HG03139 (cell line): ENCODE data around the gene GJA4.

ENCODE experiments used
- ATAC-seq: cut with Tn5 transposase; IDR thresholded peaks from one replicate; pipeline ENCODE4 v1.9.1; 2021; ENCODE audit not compliant: unreplicated experiment

The GJA4 gene

GRCh38 chr1:34829250-34829649, 36.5 kb downstream of the GJA4 start:
- no peak for ATAC-seq

DNA sequence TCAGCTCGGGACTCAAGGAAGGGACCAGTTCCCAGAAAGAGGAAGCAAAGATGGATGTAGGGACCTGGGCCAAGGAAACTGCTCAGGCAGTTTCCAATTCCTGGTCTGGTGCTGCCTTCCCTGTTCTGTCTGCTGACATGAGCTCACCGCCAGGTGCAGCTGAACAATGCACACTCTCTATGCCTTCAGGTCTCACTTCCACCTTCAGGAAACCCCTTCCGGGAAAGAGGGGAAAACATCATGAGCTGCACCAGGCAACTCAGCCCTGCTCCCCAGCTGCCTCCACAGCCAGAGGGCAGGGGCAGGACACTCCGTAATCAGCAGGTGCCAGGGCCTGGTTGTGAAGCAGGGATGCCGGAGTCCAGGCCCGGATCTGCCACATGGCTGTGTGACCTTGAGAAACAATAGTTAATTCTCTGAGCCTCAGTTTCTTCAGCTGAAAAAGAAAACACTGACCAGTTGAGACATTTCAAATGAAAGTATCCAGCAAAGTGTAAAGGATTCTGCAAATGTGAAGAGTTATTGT, 39.0 kb downstream of the GJA4 start:
- ATAC-seq = no peak

- ATAC-seq = no peak
Observed at GRCh38 chr1:34833711-34834110, 40.9 kb downstream of the GJA4 start.

DNA sequence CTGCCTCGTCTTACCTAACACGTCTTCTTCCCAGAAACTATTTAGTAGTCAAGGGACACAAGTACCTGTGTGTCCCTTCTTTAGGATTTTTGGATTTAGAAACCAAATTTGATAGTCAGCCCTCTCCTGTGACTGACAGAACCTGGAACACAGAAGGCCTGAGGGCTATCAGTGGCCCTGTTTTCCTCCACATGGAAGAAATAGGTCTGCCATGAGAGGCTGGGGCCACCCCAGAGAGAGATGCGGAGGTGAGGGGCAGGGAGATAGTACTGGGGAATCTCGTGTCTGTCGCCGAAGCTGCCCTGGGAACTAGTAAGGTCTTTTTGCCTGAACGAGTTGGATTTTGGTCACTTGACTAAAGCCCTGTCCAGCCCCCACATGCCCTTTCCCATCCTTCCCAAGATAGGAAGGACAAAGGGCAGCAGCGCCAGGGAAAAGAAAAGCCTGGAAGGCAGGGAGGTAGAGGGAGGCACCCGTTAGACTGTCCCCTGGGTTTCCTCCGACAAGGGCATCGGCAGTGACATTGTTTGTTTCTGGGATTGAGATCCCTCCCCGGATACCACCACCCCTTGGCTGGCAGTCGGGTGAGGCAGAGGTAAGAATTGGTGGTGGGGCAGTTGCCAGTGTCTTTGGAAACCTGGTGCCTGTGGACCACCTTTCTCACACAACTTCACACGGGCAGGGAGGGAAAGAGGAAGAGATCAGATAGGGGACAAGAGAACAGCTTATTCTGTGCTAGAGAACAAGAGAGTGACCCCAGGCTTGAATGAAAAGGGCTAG, 46.9 kb downstream of the GJA4 start:
- ATAC-seq = no peak

DNA sequence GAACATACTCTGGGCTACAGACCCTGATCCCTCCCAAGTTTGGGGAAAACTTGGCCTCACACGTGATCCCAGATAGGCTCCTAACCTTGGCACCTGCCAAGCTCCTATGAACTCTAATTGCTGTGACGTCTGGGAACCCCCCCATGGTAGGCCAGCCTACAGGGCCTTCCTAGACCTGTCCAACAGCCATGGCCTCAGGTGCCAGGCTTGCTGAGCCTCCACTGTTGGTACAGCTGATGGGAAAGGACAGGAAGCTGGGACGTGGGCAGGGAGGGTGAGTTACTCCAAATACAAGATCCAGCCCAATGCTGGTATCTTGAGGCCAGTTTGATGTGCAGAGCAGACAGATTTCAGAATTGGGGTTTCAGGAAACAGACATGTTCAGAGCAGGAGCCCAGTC, 47.6 kb downstream of the GJA4 start:
- ATAC-seq = no peak

DNA sequence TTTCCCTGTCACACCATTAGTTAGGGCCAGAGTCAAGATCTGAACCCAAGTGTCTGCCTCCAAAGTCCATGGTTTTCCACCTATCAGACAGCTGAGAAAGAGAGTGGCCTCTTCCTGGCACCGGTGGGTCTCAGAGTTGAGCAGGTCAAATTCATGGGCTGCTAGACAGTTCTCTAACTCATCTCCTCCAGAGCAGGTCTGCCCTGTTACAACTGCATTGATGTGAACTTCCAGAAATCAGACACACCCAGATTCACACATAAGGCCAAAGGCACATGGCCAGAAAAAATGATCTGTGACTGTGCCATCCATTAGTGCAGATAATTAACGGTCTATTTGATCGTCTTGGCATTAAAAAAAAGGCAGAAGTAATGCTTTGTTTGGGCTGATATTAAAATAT, 49.3 kb downstream of the GJA4 start:
- no peak for ATAC-seq

- ATAC-seq = no peak
Observed at GRCh38 chr1:34842952-34843371, 50.2 kb downstream of the GJA4 start.

DNA sequence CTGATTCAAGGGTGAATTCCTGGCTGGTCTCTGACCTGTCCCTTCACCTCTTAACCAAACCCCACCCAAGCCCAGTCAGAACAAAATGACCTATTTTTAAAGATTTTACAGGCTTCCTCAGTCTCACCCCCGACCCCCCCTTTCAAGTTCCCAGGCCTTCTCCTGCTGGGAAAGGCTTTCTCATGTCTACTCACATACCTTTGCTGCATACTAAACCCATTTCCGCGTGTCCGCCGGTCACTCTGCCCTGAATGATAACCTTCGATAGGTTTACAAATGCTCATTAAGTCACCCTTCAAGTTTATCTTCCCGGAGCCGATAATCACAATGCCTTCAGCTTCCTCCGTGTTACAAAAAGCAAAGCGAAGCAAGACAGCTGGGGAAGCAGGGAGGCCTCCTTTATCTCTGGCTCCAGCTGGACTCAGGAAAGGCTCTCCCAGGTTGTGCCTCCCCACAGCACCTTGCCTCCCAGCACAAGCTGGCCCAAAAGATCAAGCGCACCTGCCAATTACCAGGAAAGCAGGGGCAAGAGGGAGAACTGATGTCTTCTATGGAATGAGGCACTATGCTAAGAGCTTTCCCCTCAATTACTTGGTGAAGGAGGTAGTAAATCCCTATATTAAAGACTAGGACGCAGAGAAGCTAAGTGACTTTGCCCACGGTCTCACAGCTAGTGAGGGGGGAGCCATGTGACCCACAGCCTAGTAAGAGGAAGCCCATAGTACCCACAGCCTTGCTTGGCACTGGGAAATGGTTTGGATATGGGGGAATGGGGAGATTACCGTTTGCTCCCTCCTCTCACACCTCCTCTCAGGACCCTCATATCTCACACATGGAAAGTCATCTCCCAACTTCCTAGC, 50.8 kb downstream of the GJA4 start:
- no peak for ATAC-seq

DNA sequence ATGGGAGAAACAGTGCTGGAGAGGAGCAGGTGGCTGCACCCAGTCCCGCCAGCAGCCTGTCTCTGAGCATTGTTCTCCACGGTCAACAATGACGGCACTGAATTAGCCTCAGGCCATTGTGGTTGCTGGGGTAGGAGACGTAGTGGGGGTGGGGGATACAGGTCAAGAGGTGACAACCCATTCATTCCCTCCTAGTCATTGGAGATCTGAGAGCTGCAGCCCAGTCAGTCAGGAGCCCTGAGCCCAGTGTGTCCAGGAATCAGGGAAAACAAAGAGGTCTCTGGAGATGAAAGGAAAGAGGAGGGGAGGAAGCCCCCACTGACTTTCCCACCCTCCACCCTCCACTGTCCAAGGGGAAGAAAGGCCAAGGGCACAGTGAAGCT, 51.4 kb downstream of the GJA4 start:
- no peak for ATAC-seq
